ENCODE data around the gene XXYLT1.

- TF ChIP-seq CTCF (conservative IDR thresholded peaks at IDR 0.05; ENCODE audit: low read length) (no peak), EZH2phosphoT487 (IDR thresholded peaks at IDR 0.05; ENCODE audit: borderline replicate concordance, low read depth, low read length) (no peak)
Measured at GRCh38 chr3:195068084-195069080, 202.6 kb downstream of the XXYLT1 start.

Measured in OCI-LY7 (cell line).